Islet of Langerhans (tissue), 1 donor: Measurements from ENCODE around the gene CLPTM1.
"Not testable (repeated sequence)": the region's sequence is repeated elsewhere in the genome, so short reads cannot be mapped to it uniquely, and the experiment has no call there.

Source experiments
- FAIRE-seq: peaks from one replicate; lab custom pipeline; 2011; peaks lifted over from hg19 to GRCh38; lab: Jason Lieb, UNC

Gene CLPTM1

DNA sequence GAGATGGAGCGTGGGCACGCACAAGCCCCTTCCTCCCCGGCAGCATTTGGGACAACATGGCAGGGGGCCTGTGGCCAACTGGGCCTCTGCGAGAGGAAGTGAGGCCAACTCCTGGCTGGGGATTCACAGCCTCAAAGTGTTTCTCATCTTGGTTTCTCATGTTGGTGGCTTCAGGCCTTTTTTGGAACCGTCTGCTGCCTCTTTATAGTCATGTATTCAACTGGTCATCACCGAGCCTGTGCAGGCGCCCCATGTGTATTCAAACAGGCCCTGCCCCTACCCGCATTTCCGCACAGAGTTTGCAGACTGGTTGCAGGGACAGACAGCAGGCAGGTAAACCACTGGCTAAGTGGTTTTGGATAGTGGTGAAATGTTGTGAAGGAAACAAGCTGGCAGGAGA, 28.8 kb downstream of the CLPTM1 start:
- FAIRE-seq = no peak

DNA sequence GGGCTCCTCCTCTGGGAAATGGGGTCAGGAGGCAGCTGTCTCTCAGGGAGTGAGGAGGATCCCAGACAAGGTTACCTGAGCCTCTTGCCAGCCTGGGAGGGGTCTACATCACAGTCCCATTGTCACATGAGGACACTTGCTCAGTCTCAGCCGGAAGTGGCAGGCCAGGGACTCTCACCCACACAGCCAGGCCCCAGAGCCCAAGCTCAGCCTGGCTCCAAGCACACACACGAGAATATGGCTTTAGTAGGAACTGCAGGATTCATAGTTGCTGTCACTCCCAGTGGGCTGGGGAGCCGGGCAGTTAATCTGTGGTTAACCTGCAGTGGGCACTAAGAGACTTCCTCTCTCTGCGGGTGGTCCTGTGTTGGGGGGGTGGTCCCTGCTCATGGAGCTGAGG, 30.3 kb downstream of the CLPTM1 start:
- FAIRE-seq = no peak

DNA sequence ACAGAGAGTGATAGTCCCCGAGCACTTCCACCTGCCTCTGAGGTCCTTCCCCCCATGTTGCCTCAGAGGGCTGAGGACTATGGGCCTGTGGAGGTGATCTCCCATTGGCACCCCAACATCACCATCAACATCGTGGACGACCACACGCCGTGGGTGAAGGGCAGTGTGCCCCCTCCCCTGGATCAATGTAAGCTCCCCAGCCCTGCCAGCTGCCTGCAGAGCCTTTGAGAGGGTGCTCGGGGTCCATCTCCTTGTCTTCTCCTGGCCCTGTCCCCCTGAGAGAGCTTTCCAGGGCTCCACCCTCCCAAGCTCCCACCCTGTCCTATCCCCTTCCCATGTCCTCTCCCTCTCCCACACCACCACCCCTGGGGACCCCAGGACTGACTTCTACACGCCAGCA, 31.2 kb downstream of the CLPTM1 start:
- FAIRE-seq = no peak

DNA sequence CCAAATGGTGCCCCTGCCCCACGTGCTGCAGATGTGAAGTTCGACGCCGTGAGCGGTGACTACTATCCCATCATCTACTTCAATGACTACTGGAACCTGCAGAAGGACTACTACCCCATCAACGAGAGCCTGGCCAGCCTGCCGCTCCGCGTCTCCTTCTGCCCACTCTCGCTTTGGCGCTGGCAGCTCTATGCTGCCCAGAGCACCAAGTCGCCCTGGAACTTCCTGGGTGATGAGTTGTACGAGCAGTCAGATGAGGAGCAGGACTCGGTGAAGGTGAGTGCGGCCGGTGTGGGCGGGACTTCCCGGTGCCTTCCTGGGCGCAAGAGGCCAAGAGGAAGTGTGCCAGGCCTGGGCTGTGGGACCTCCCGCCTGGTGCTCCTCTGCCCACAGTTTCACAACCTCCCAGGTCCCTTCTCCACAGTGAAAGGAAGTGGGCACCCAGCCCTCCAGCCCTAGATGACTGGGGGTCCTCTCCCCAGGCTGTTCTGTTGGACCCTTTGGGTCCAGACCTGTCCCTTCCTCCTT, 32.0 kb downstream of the CLPTM1 start:
- no peak for FAIRE-seq

DNA sequence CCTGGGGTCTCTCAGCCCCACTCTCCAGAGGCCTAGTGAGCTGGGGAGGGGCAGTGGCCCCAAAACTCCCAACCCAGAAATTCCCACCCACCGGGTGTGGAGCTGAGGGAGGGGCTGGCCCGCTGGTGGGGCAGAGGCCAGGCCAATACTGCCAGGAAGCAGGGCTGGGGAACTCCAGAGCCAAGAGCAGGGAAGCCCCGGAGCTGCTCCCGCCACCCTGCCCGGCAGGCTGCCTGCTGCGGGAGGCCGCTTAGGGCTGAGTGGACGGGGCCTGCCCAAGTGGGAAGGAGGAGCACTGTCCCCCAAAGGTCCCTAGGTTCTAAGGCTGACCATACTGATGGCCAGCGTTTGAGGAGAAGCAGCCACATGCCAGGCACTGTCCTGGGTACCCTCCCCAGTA, 33.1 kb downstream of the CLPTM1 start:
- no peak for FAIRE-seq

DNA sequence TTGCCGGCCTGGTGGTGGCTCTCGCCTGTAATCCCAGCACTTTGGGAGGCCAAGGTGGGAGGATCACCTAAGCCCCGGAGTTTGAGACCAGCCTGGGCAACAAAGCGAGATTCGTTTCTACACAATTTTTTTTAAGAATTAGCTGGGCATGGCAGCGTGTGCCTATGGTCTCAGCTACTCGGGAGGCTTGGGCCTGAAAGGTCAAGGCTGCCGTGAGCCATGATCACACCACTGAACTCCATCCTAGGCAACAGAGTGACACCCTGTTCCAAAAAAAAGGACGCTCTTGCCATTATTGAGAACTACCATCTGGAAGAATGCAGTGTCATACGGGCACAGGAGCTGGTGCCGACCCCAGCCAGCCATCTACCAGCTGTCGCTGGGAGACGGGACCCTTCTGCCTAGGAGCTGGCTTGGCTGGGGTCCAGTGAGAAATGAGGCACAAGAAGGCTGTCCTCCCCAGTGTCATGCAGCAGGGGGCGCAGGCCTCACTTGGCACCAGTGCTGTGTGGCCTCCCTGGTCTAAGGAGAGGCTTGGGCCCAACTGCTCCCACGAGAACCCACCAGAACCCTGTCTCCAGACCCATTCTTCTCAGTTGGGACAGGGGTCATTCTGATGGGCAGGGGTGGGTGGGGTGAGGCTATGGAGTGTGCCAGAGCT, 33.8 kb downstream of the CLPTM1 start:
- no peak for FAIRE-seq

DNA sequence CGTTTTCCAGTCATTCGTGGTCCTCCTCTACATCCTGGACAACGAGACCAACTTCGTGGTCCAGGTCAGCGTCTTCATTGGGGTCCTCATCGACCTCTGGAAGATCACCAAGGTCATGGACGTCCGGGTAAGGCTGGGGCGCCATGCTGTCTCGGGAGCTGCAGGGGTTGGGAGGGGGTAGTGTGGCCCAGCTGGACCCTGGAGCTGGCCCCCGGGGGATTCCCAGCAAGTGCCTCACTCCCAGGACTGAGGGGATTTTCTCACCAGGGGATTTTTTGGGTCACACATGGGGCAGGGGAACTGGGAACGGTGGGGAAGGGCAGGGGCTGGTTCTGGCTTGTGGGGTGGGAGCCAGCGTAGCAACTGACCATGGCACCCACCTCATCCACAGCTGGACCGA, 35.3 kb downstream of the CLPTM1 start:
- no peak for FAIRE-seq

DNA sequence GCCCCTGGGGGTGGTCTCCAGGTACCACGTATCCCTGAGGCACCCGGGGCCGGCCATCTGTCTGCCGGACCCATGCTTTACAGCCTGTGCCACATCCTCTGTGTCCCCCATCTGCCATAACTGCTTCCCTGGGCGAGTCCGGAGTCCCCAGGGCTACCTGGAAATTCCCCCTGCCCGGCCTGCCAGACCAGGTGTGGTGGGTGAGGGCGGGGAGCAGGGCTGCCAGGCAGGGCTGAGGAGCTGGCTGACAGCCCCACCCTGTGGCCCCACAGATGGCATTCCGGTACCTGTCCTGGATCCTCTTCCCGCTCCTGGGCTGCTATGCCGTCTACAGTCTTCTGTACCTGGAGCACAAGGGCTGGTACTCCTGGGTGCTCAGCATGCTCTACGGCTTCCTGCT, 35.8 kb downstream of the CLPTM1 start:
- no peak for FAIRE-seq

DNA sequence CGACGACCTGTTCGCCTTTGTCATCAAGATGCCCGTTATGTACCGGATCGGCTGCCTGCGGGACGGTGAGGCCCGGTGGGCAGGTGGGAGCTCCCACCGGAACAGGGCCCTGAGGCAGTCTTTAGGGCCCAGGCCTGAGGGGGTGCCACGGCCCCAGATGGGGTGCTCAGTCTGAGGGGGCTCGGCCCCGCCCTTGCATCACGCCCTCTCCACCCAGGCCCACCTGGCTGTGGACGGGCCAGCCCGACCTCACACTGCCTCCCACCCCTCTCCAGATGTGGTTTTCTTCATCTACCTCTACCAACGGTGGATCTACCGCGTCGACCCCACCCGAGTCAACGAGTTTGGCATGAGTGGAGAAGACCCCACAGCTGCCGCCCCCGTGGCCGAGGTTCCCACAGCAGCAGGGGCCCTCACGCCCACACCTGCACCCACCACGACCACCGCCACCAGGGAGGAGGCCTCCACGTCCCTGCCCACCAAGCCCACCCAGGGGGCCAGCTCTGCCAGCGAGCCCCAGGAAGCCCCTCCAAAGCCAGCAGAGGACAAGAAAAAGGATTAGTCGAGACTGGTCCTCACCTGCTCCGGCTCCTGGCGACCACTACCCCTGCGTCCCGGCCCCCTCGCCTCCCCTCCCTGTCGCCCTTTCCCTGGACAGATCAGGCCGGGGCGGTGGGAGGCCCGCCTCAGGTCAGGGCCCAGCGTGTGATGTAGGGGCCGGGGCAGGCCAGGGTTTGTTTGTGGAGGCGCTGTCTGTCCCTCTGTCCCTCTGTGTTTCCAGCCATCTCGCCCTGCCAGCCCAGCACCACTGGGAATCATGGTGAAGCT, 37.4 kb downstream of the CLPTM1 start:
- no peak for FAIRE-seq

DNA sequence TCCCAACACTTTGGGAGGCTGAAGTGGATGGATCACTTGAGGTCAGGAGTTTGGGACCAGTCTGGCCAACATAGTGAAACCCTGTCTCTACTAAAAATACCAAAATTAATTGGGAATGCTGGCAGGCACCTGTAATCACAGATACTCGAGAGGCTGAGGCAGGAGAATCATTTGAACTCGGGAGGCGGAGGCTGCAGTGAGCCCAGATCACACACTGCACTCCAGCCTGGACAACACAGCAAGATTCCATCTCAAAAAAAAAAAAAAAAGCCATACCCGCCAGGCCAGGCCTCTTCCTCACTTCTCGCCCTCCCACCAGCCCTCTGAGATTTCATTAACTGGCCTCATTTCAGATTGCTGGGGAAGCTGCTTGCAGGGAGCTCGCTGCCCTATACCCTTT, 38.3 kb downstream of the CLPTM1 start:
- no peak for FAIRE-seq

DNA sequence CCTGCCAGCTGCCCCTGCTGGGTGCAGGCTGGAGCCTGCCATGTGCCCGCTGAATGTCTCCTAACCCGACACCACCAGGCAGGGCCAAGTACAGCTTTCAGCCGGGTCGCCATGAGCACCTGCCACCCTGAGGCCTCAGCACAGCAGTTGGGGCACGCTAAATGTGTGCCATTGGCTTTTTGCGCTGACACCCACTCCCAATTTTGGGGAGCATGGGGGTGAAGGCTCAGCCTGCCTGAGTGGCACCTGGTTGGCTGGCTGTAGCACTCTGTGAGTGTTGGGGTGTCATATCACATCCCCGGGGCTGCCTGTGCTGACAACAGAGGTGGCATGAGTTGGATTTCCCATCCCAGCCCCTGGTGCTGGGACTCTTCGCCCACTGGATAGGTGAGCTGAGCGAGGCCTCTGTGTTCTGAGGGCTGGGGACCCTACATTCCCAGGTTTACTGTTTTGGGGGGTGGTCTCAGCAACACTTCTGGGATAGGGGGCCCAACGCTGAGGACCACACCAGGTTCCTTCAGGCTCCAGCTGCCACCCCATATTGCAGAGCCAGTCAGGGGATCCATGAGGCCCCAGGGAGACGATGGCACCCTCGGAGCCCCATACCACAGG, 38.9 kb downstream of the CLPTM1 start:
- no peak for FAIRE-seq

DNA sequence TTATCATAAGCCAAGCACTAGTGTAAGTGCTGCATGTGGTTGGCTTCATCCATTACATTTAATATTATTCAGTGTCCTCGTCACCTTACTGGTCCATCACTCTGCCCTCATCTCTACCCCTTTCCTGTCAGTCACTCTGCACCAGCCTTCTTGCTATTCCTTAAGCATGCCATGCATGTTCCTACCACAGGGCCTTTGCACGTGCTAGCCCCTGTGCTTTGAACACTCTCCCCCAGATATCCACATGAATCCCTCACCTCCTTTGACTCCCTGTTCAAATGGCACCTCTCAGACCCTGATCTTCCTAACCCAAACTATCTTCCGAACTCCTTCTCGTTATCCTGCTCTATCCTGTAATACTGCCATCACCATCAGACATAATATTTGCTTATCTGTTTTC, 42.8 kb downstream of the CLPTM1 start:
- FAIRE-seq = no peak

DNA sequence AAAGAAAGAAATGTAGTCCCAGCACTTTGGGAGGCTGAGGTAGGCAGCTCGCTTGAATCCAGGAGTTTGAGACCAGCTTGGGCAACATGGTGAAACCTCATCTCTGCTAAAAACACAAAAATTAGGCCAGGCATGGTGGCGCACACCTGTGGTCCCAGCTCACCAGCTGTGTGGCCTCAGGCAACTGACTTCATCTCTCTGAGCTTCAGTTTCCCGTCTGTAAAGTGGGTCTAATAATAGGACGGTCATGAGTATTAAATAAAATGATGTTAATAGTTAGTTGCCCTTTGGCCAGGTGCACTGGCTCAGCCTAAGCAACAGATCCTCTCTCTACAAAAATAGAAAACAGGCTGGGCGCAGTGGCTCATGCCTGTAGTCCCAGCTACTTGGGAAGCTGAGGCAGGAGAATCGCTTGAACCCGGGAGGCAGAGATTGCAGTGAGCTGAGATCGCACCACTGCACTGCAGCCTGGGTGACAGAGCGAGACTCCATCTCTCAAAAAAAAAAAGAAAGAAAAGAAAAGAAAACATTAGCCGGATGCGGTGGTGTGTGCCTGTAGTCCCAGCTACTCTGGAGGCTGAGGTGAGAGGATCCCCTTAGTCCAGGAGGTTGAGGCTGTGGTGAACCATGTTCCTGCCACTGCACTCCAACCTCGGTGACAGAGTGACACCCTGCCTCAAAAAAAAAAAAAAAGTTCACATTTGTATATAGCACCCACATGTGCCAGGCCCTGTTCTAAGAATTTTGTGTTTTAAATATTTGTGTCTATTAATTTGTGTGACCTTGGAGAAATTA, 44.1 kb downstream of the CLPTM1 start:
- not testable (repeated sequence) for FAIRE-seq

DNA sequence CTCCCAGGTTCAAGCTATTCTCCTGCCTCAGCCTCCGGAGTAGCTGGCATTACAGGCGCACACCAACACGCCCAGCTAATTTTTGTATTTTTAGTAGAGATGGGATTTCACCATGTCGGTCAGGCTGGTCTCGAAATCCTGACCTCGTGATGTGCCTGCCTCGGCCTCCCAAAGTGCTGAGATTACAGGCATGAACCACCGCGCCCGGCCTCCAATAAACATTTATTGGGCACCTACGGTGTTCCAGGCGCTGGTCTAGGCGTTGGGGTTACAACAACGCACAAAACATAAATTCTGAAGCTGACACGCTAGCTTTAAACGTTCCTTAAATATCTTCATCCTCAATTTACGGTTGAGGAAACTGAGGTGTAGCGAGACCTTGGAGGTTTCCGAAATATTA, 45.5 kb downstream of the CLPTM1 start:
- not testable (repeated sequence) for FAIRE-seq

DNA sequence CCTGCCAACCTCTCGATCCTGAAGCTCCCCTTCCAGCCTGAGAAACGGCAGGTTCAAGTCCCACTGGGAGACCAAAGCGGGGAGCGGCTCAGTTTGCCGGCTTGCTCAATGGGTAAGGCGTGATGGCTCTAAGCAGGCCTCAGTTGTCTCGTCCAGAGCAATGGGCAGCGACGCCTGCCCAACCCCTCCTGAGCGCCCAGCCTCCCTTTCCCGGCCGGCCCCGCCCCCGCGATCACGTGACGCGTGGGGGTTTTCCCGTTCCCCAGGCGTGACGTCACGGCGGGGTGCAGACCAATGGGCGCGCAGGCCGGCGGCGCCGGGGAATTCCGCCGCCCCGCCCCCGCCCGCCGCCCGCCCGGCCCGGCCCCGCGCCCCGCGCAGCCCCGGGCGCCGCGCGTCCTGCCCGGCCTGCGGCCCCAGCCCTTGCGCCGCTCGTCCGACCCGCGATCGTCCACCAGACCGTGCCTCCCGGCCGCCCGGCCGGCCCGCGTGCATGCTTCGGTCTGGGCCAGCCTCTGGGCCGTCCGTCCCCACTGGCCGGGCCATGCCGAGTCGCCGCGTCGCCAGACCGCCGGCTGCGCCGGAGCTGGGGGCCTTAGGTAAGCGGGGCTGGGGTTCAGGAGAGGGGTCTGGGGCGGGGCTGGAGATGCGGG, 46.0 kb downstream of the CLPTM1 start, which contains the start of gene RELB:
TSS of gene RELB (plus strand) at position 378 of the 653 bp plus-strand sequence. CDS start at position 494, 116 bp downstream.
- no peak for FAIRE-seq

DNA sequence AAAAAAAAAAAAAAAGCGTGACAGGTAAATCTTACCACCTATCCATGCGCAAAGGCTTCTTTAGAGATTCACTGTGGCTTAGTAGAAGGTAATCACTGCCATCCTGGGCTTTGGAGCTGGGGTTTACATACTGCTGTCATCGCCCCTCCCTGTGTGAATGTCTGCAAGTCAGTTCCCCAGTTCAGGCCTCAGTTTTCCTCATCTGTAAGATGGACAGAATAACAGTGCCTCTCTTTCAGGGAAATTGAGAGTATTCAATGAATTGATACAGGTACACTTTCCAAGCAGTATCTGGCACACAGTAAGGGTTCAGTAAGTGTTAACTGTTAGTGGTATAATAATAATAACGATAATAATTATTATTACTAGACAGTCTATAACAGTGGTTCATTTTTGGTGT, 48.3 kb downstream of the CLPTM1 start:
- FAIRE-seq = no peak

DNA sequence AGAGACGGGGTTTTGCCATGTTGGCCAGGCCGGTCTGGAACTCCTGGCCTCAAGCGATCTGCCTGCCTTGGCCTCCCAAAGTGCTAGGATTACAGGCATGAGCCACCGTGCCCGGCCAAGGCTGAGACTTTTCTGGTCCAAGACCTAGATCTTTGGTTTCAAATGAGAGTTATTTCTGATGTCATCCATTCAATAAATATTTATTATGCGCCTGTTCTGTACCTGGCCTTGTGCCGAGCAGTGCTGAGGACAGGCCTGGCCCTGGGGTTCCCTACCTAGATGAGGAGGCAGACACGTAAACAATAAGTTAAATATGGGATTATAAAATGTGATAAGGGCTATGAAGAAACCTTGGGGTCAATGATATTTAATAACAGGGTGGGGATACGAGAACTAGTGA, 50.6 kb downstream of the CLPTM1 start:
- no peak for FAIRE-seq

DNA sequence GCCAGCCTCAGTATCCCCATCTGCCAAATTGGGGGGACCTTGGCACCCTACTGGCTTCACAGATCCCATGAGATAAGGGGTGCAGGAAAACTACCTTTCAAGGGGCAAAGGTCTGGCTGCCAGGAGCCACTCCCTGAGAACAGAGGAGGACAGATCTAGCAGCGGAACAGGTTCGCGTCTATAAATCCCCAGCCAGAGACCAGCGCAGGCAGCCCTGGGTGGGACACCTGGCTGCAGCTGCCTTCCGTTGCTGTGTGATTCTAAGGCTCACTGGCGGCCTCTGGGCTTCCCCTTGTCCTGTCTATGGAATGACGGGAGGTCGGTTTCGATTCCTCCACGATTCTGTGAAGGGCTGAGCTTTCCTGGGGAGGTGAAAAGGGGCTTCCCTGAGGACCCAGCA, 53.4 kb downstream of the CLPTM1 start:
- no peak for FAIRE-seq

DNA sequence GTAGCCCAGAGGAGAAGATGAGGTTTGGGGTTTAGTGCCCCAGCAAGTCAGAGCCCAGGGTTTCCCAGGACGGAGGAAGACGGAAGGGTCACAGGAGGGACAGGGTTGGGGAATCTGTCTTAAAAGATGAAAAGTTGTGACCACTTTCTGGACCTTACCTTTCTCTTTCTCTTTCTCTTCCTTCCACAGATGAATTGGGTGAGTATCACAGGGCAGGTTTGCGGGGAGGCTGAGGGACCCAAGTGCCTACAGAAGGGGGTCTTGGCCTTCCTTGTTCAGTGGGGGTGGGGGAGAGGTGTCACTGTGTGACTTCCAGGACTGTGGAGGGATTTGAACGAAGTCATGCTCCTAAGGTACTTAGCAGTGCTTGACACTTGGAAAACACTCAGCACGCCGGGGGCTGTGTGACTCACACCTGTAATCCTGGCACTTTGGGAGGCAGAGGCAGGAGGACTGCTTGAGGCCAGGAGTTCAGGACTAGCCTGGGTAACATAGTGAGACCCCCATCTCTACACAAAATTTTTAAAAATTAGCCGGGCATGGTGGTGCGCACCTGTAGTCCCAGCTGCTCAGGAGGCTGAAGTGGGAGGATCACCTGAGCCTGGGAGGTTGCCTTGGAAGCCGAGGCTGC, 54.6 kb downstream of the CLPTM1 start:
- FAIRE-seq = no peak

DNA sequence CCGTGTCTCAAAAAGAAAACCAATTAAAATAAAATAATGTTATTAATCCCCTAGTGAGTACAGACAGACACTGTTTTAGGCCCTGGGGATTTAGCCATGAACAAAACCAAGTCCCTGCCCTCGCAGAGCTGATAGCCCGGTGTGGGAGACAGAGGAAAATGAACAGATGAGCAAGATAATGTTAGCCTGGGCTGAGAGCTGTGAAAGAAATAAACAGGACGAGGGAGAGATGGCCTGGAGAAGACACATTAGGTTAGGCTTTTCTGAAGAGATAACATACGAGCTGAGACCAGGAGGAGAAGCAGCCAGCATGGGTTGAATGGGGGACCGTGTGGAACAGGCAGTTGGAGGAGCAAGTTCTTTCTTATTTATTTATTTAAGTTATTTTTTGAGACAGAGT, 55.1 kb downstream of the CLPTM1 start:
- no peak for FAIRE-seq

DNA sequence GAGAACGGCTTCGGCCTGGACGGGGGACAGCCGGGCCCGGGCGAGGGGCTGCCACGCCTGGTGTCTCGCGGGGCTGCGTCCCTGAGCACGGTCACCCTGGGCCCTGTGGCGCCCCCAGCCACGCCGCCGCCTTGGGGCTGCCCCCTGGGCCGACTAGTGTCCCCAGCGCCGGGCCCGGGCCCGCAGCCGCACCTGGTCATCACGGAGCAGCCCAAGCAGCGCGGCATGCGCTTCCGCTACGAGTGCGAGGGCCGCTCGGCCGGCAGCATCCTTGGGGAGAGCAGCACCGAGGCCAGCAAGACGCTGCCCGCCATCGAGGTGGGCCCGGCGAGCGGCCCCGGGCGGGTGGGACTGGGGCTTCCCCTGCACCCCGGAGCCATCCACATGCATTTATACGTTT, 56.8 kb downstream of the CLPTM1 start:
- no peak for FAIRE-seq
